Progenitor cell of endocrine pancreas (in vitro differentiated cells): Measurements from ENCODE around the gene ATP5ME. TPM values are rescaled to one million over a fixed set of nuclear protein-coding genes. Genes with fewer than 3 reads are reported as not detected.

ENCODE experiments used
- DNase-seq: peaks from one replicate; pipeline ENCODE4 v3.0.0; 2021; ENCODE audit warnings: low spot score; ENCODE audit not compliant: unreplicated experiment
- H3K27ac Mint-ChIP-seq: 2 replicates; pipeline ENCODE4 v1.8.0; 2021; ENCODE audit warnings: mild to moderate bottlenecking, moderate library complexity, mixed read lengths
- H3K27me3 Mint-ChIP-seq: 2 replicates; pipeline ENCODE4 v1.8.0; 2021; ENCODE audit warnings: mixed read lengths
- H3K36me3 Mint-ChIP-seq: 2 replicates; pipeline ENCODE4 v1.8.0; 2022; ENCODE audit warnings: mixed read lengths; ENCODE audit not compliant: insufficient read depth
- H3K4me1 Mint-ChIP-seq: 2 replicates; pipeline ENCODE4 v1.8.0; 2021; ENCODE audit warnings: low read depth, mixed read lengths
- H3K4me3 Mint-ChIP-seq: 2 replicates; pipeline ENCODE4 v1.8.0; 2021; ENCODE audit warnings: low read depth, mild to moderate bottlenecking, moderate library complexity, mixed read lengths
- H3K9me3 Mint-ChIP-seq: 2 replicates; pipeline ENCODE4 v1.8.0; 2021; ENCODE audit warnings: low read depth, mixed read lengths
- total RNA-seq: library from RNA; stranded (reverse); gene quantifications from 2 replicates; pipeline ENCODE4 v1.2.1, GENCODE V29; 2021
- TF ChIP-seq, protein P1 (sequence below): fragments of 200-600 bp; sonication (generic); IDR thresholded peaks from one replicate; pipeline ENCODE4 v1.5.0; 2021; ENCODE audit warnings: antibody characterized with exemption, mild to moderate bottlenecking; ENCODE audit not compliant: unreplicated experiment

ATP5ME gene
- total RNA-seq, 1 donor from 2014 or later, result 235 TPM

- Mint-ChIP-seq H3K36me3 (no peaks in the 10 kb centered on the region), H3K27ac (no peak overlapping the region), H3K4me3 (no peak overlapping the region), H3K27me3 (no peaks in the 10 kb centered on the region), H3K4me1 (peaks cover under 1% of the 10 kb centered on the region), H3K9me3 (no peaks in the 10 kb centered on the region)
- TF ChIP-seq, protein P1, sequence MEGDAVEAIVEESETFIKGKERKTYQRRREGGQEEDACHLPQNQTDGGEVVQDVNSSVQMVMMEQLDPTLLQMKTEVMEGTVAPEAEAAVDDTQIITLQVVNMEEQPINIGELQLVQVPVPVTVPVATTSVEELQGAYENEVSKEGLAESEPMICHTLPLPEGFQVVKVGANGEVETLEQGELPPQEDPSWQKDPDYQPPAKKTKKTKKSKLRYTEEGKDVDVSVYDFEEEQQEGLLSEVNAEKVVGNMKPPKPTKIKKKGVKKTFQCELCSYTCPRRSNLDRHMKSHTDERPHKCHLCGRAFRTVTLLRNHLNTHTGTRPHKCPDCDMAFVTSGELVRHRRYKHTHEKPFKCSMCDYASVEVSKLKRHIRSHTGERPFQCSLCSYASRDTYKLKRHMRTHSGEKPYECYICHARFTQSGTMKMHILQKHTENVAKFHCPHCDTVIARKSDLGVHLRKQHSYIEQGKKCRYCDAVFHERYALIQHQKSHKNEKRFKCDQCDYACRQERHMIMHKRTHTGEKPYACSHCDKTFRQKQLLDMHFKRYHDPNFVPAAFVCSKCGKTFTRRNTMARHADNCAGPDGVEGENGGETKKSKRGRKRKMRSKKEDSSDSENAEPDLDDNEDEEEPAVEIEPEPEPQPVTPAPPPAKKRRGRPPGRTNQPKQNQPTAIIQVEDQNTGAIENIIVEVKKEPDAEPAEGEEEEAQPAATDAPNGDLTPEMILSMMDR, result no peak
- no peak for DNase-seq
These were observed 4.4 kb upstream of the ATP5ME start for GRCh38 chr4:678331-679103.

GRCh38 chr4:677431-678293 is 3.6 kb upstream of the ATP5ME start:
- no peak for DNase-seq
- TF ChIP-seq, protein P1, result no peak
- Mint-ChIP-seq H3K36me3 (peaks cover 3% of the 10 kb centered on the region), H3K4me1 (peaks cover 6% of the 10 kb centered on the region), H3K27ac (no peak overlapping the region), H3K27me3 (no peaks in the 10 kb centered on the region), H3K4me3 (no peak overlapping the region), H3K9me3 (no peaks in the 10 kb centered on the region)

GRCh38 chr4:676871-677235 is 2.8 kb upstream of the ATP5ME start:
- no peak overlapping the region for H3K27ac Mint-ChIP-seq

GRCh38 chr4:675980-676870 is 2.1 kb upstream of the ATP5ME start:
- peaks cover 6% of the 10 kb centered on the region for H3K4me1 Mint-ChIP-seq
- TF ChIP-seq, protein P1, result no peak
- H3K27ac Mint-ChIP-seq, result no peak overlapping the region

More at GRCh38 chr4:676871-677235, 2.8 kb upstream of the ATP5ME start:
- Mint-ChIP-seq H3K27me3 (no peaks in the 10 kb centered on the region), H3K36me3 (peaks cover 6% of the 10 kb centered on the region), H3K4me1 (peaks cover 6% of the 10 kb centered on the region), H3K4me3 (no peak overlapping the region), H3K9me3 (no peaks in the 10 kb centered on the region)
- TF ChIP-seq, protein P1, result no peak
- DNase-seq, result no peak

More at GRCh38 chr4:675980-676870, 2.1 kb upstream of the ATP5ME start:
- peaks cover 6% of the 10 kb centered on the region for H3K36me3 Mint-ChIP-seq
- H3K9me3 Mint-ChIP-seq, result no peaks in the 10 kb centered on the region
- no peak for DNase-seq
- no peaks in the 10 kb centered on the region for H3K27me3 Mint-ChIP-seq
- no peak overlapping the region for H3K4me3 Mint-ChIP-seq
